Karpas-422 (cell line): ENCODE results near the gene MAGIX. TPM values are rescaled to one million over a fixed set of nuclear protein-coding genes. Genes with fewer than 3 reads are reported as not detected.

Source experiments
- DNase-seq: peaks from one replicate; pipeline ENCODE4 v3.0.0-alpha.2; 2015
- H2AFZ ChIP-seq: fragments of 200-600 bp; sonication (generic); 2 replicates; pipeline ENCODE4 v1.6.1; 2014; ENCODE audit warnings: antibody characterized with exemption, low read length, mixed read lengths
- H3K27ac ChIP-seq: fragments of 200-600 bp; sonication (generic); 2 replicates; pipeline ENCODE4 v1.5.1; 2014; ENCODE audit warnings: mild to moderate bottlenecking, low read length, moderate library complexity
- H3K27me3 ChIP-seq: fragments of 200-600 bp; sonication (generic); 2 replicates; pipeline ENCODE4 v1.6.1; 2014; ENCODE audit warnings: low read length, mixed read lengths
- H3K36me3 ChIP-seq: fragments of 200-600 bp; sonication (generic); 2 replicates; pipeline ENCODE4 v1.6.1; 2014; ENCODE audit warnings: low read length, mixed read lengths; ENCODE audit not compliant: insufficient read depth
- H3K4me1 ChIP-seq: fragments of 200-600 bp; sonication (generic); 2 replicates; pipeline ENCODE4 v1.6.1; 2014; ENCODE audit warnings: mild to moderate bottlenecking, low read length, mixed read lengths
- H3K4me2 ChIP-seq: fragments of 200-600 bp; sonication (generic); 2 replicates; pipeline ENCODE4 v1.6.1; 2014; ENCODE audit warnings: low read length, low read depth, mild to moderate bottlenecking; ENCODE audit not compliant: poor library complexity, severe bottlenecking
- H3K4me3 ChIP-seq: fragments of 200-600 bp; sonication (generic); 2 replicates; pipeline ENCODE4 v1.5.1; 2014; ENCODE audit warnings: mild to moderate bottlenecking, antibody characterized with exemption, low read length, mixed read lengths
- H3K79me2 ChIP-seq: fragments of 200-600 bp; sonication (generic); 2 replicates; pipeline ENCODE4 v1.6.1; 2014; ENCODE audit warnings: mild to moderate bottlenecking, low read length, mixed read lengths
- H3K9ac ChIP-seq: fragments of 200-600 bp; sonication (generic); 2 replicates; pipeline ENCODE4 v1.6.0; 2014; ENCODE audit warnings: low read length
- H3K9me2 ChIP-seq: fragments of 200-600 bp; sonication (generic), shearing (Covaris generic); replicated peaks from 2 replicates; pipeline ENCODE4 v1.6.0; 2014; ENCODE audit warnings: mild to moderate bottlenecking, low read length, moderate library complexity; ENCODE audit not compliant: insufficient read depth
- H3K9me3 ChIP-seq: fragments of 300-700, 200-600 bp; sonication (generic); 2 replicates; pipeline ENCODE4 v1.6.1; 2014; ENCODE audit warnings: low read length, mixed read lengths
- H4K20me1 ChIP-seq: fragments of 200-600 bp; sonication (generic); 2 replicates; pipeline ENCODE4 v1.6.1; 2014; ENCODE audit warnings: mild to moderate bottlenecking, antibody characterized with exemption, low read length, low read depth; ENCODE audit not compliant: insufficient read depth
- total RNA-seq: library from RNA; depleted of rRNA; stranded (reverse); fragments of >200 nt; shearing (Covaris generic); gene quantifications from 2 replicates; pipeline ENCODE4 v1.2.3, GENCODE V29; 2014; ENCODE audit warnings: low replicate concordance

MAGIX gene
- total RNA-seq, 1 experiment from 2014 or later: not detected

- H3K9me3 ChIP-seq: no peaks in the 10 kb centered on the region
- H3K36me3 ChIP-seq: no peaks in the 10 kb centered on the region
- peak overlapping the region; percentile 66 for H3K27ac ChIP-seq
- H3K4me1 ChIP-seq: peaks cover 18% of the 10 kb centered on the region
- no peaks in the 10 kb centered on the region for H3K27me3 ChIP-seq
- H3K79me2 ChIP-seq: peaks cover 2% of the 10 kb centered on the region; the same call in 1 of the 2 replicates
- H3K9me2 ChIP-seq: no peaks in the 10 kb centered on the region
- no peak overlapping the region for H2AFZ ChIP-seq
- DNase-seq: peak; percentile 97
- H3K4me2 ChIP-seq: peak overlapping the region; percentile 75
- H3K4me3 ChIP-seq: peak overlapping the region; percentile 81
- peak overlapping the region; percentile 82 for H3K9ac ChIP-seq
- no peaks in the 10 kb centered on the region for H4K20me1 ChIP-seq
Measured at GRCh38 chrX:49190821-49191573, 28.4 kb downstream of the MAGIX start.

- H3K4me3 ChIP-seq: peak overlapping the region; percentile 81
- no peak overlapping the region for H2AFZ ChIP-seq
- DNase-seq: peak; percentile 70
Measured at GRCh38 chrX:49191574-49192011, 29.0 kb downstream of the MAGIX start.

GRCh38 chrX:49192722-49193328, 30.3 kb downstream of the MAGIX start:
- Histone ChIP-seq H3K4me1 (peaks cover 12% of the 10 kb centered on the region), H3K4me3 (0 out of 2 replicates have a peak overlapping the region, but pooled peaks have one; percentile 81), H3K79me2 (no peaks in the 10 kb centered on the region), H4K20me1 (no peaks in the 10 kb centered on the region), H3K36me3 (no peaks in the 10 kb centered on the region), H3K9me2 (no peaks in the 10 kb centered on the region), H3K9ac (no peak overlapping the region), H3K27ac (no peak overlapping the region), H3K4me2 (peak overlapping the region; percentile 75), H3K27me3 (no peaks in the 10 kb centered on the region), H2AFZ (no peak overlapping the region), H3K9me3 (no peaks in the 10 kb centered on the region)
- peak; percentile 77 for DNase-seq

More at GRCh38 chrX:49191574-49192011, 29.0 kb downstream of the MAGIX start:
- Histone ChIP-seq H3K36me3 (no peaks in the 10 kb centered on the region), H3K9ac (peak overlapping the region; percentile 82), H3K9me2 (no peaks in the 10 kb centered on the region), H3K27ac (peak overlapping the region; percentile 66), H4K20me1 (no peaks in the 10 kb centered on the region), H3K79me2 (no peaks in the 10 kb centered on the region), H3K27me3 (no peaks in the 10 kb centered on the region), H3K9me3 (no peaks in the 10 kb centered on the region), H3K4me2 (peak overlapping the region; percentile 75), H3K4me1 (peaks cover 15% of the 10 kb centered on the region)

- Histone ChIP-seq H3K27me3 (no peaks in the 10 kb centered on the region), H3K4me3 (no peak overlapping the region), H3K27ac (no peak overlapping the region), H3K9ac (no peak overlapping the region), H3K9me2 (no peaks in the 10 kb centered on the region), H4K20me1 (no peaks in the 10 kb centered on the region), H3K4me1 (peaks cover 12% of the 10 kb centered on the region), H3K36me3 (no peaks in the 10 kb centered on the region), H3K9me3 (no peaks in the 10 kb centered on the region), H3K4me2 (no peak overlapping the region), H2AFZ (no peak overlapping the region), H3K79me2 (no peaks in the 10 kb centered on the region)
- DNase-seq: no peak
Measured at GRCh38 chrX:49193542-49193964, 31.0 kb downstream of the MAGIX start.

GRCh38 chrX:49197543-49198087, 35.1 kb downstream of the MAGIX start:
- Histone ChIP-seq H3K4me1 (peaks cover 5% of the 10 kb centered on the region), H3K9ac (no peak overlapping the region), H4K20me1 (no peaks in the 10 kb centered on the region), H3K36me3 (no peaks in the 10 kb centered on the region), H3K4me3 (no peak overlapping the region), H3K79me2 (no peaks in the 10 kb centered on the region), H3K9me2 (no peaks in the 10 kb centered on the region), H2AFZ (no peak overlapping the region), H3K4me2 (no peak overlapping the region), H3K27ac (no peak overlapping the region), H3K27me3 (no peaks in the 10 kb centered on the region), H3K9me3 (no peaks in the 10 kb centered on the region)
- DNase-seq: no peak

GRCh38 chrX:49198540-49199314, 36.2 kb downstream of the MAGIX start:
- no peak overlapping the region for H3K4me2 ChIP-seq
- H3K27ac ChIP-seq: no peak overlapping the region
- DNase-seq: no peak
- no peak overlapping the region for H3K9ac ChIP-seq
- no peak overlapping the region for H2AFZ ChIP-seq
- no peaks in the 10 kb centered on the region for H4K20me1 ChIP-seq
- no peaks in the 10 kb centered on the region for H3K79me2 ChIP-seq
- H3K27me3 ChIP-seq: no peaks in the 10 kb centered on the region
- H3K4me3 ChIP-seq: no peak overlapping the region
- no peaks in the 10 kb centered on the region for H3K9me2 ChIP-seq
- H3K36me3 ChIP-seq: no peaks in the 10 kb centered on the region
- H3K4me1 ChIP-seq: peaks cover 5% of the 10 kb centered on the region
- no peaks in the 10 kb centered on the region for H3K9me3 ChIP-seq

- H3K36me3 ChIP-seq: no peaks in the 10 kb centered on the region
- H4K20me1 ChIP-seq: no peaks in the 10 kb centered on the region
- no peak overlapping the region for H2AFZ ChIP-seq
- no peak overlapping the region for H3K9ac ChIP-seq
- DNase-seq: no peak
- H3K27ac ChIP-seq: no peak overlapping the region
- no peaks in the 10 kb centered on the region for H3K9me2 ChIP-seq
- H3K4me2 ChIP-seq: no peak overlapping the region
- no peaks in the 10 kb centered on the region for H3K79me2 ChIP-seq
- no peak overlapping the region for H3K4me3 ChIP-seq
- H3K9me3 ChIP-seq: no peaks in the 10 kb centered on the region
- H3K4me1 ChIP-seq: peaks cover 5% of the 10 kb centered on the region
- H3K27me3 ChIP-seq: no peaks in the 10 kb centered on the region
Measured at GRCh38 chrX:49199315-49199595, 36.7 kb downstream of the MAGIX start.
